Fibroblast of skin of back (primary cell): ENCODE data around the gene RIPK1.
A peak's percentile ranks its signal among the peaks of the same experiment; 100 is the strongest.
"Not testable (repeated sequence)": the region's sequence is repeated elsewhere in the genome, so short reads cannot be mapped to it uniquely, and the experiment has no call there.

ENCODE experiments used
- DNase-seq: peaks from one replicate; pipeline ENCODE4 v3.0.0-alpha.2; 2013

RIPK1 gene

GRCh38 chr6:3137057-3137777 lies 68.9 kb downstream of the RIPK1 start:
- peak; percentile 51 for DNase-seq

- peak; percentile 47 for DNase-seq
Measured at GRCh38 chr6:3137873-3138272, 69.6 kb downstream of the RIPK1 start.

- no peak for DNase-seq
Measured at GRCh38 chr6:3138341-3138740, 70.0 kb downstream of the RIPK1 start.

GRCh38 chr6:3139090-3139903 lies 71.0 kb downstream of the RIPK1 start:
- peak; percentile 72 for DNase-seq

GRCh38 chr6:3140201-3140600 lies 71.9 kb downstream of the RIPK1 start:
- DNase-seq, result no peak

- DNase-seq, result no peak
Measured at GRCh38 chr6:3142536-3142935, 74.2 kb downstream of the RIPK1 start.

- DNase-seq, result no peak
Measured at GRCh38 chr6:3143158-3143557, 74.9 kb downstream of the RIPK1 start.

GRCh38 chr6:3144571-3144970 lies 76.3 kb downstream of the RIPK1 start:
- DNase-seq, result no peak

- DNase-seq, result no peak
Measured at GRCh38 chr6:3147914-3148757, 79.8 kb downstream of the RIPK1 start.

- DNase-seq, result no peak
Measured at GRCh38 chr6:3151691-3152090, 83.4 kb downstream of the RIPK1 start.

GRCh38 chr6:3152689-3153088 lies 84.4 kb downstream of the RIPK1 start:
- no peak for DNase-seq

- DNase-seq, result not testable (repeated sequence)
Measured at GRCh38 chr6:3155416-3155815, 87.1 kb downstream of the RIPK1 start.

- peak; percentile 11 for DNase-seq
Measured at GRCh38 chr6:3156184-3157130, 88.2 kb downstream of the RIPK1 start.

GRCh38 chr6:3157131-3157933 lies 89.0 kb downstream of the RIPK1 start, which contains the start of gene TUBB2A:
TSS of gene TUBB2A (minus strand) at chr6:3157544. CDS start at chr6:3157463, 81 bp downstream.
- peak; percentile 82 for DNase-seq

GRCh38 chr6:3159805-3160781 lies 91.8 kb downstream of the RIPK1 start:
- DNase-seq, result peak; percentile 4

- DNase-seq, result peak; percentile 36
Measured at GRCh38 chr6:3162067-3162497, 93.8 kb downstream of the RIPK1 start.

- peak; percentile 77 for DNase-seq
Measured at GRCh38 chr6:3162565-3163247, 94.4 kb downstream of the RIPK1 start.

GRCh38 chr6:3163248-3163594 lies 94.9 kb downstream of the RIPK1 start:
- DNase-seq, result no peak

GRCh38 chr6:3164388-3164787 lies 96.1 kb downstream of the RIPK1 start:
- DNase-seq, result no peak
